Uterus (tissue), 4 donors: ENCODE data around the gene KRT1. TPM values are rescaled to one million over a fixed set of nuclear protein-coding genes. Genes with fewer than 3 reads are reported as not detected.

Experiments used
- DNase-seq, 2 donors: peaks; one replicate each; pipeline ENCODE4 v3.0.0-alpha.2; 2019 to 2020
- H3K27ac ChIP-seq, 2 donors: fragments of 200-600 bp; sonication (generic); 1 replicate in 1 of 2; 2 replicates in 1 of 2; pipeline ENCODE4 v1.5.1; 2016 to 2018
- H3K27me3 ChIP-seq, 2 donors: fragments of 200-600 bp; sonication (generic); one replicate each; pipeline ENCODE4 v1.5.1; 2018 to 2019; ENCODE audit warnings: control low read depth in 1 of 2
- H3K36me3 ChIP-seq, 2 donors: fragments of 200-600 bp; sonication (generic); one replicate each; pipeline ENCODE4 v1.5.1; 2019; ENCODE audit warnings: control low read depth in 1 of 2
- H3K4me1 ChIP-seq, 2 donors: fragments of 200-600 bp; sonication (generic); one replicate each; pipeline ENCODE4 v1.5.1; 2018 to 2019; ENCODE audit warnings: control low read depth in 1 of 2
- H3K4me3 ChIP-seq, 2 donors: fragments of 200-600 bp; sonication (generic); 1 replicate in 1 of 2; 2 replicates in 1 of 2; pipeline ENCODE4 v1.5.1; 2018 to 2019; ENCODE audit warnings: mild to moderate bottlenecking in 1 of 2
- H3K9me3 ChIP-seq, 2 donors: fragments of 200-600 bp; sonication (generic); one replicate each; pipeline ENCODE4 v1.5.1; 2019; ENCODE audit warnings: control low read depth in 1 of 2
- CTCF ChIP-seq, 4 experiments: fragments of 200-600 bp in 2 of 4; fragments of 450-650 bp in 2 of 4; sonication (generic) in 2 of 4; IDR thresholded peaks; one replicate each; pipeline ENCODE4 v1.5.1; 2016 to 2019; ENCODE audit warnings: antibody characterized with exemption in 4 of 4, mild to moderate bottlenecking in 2 of 4, moderate library complexity in 1 of 4
- POLR2A ChIP-seq, 2 donors: fragments of 450-650 bp; IDR thresholded peaks; one replicate each; pipeline ENCODE4 v1.6.1; 2016; ENCODE audit warnings: antibody characterized with exemption in 2 of 2, mild to moderate bottlenecking in 1 of 2, moderate library complexity in 1 of 2
- intact Hi-C: fragments of 100-400 bp; cut with DNase I; formaldehyde crosslinking; loops from one replicate; pipeline ENCODE4 v1.15.1; 2023; ENCODE audit warnings: low total_unique reads
- total RNA-seq, 4 donors: library from RNA; depleted of rRNA in 3 of 4; stranded (reverse); fragments of >200 nt in 3 of 4; gene quantifications; one replicate each; pipeline versions ENCODE4 v1.1.0 to v1.2.4, GENCODE V29; 2014 to 2023
- donor health status: DM: yes; HTN: yes; CAD: no.

The KRT1 gene
- total RNA-seq, 4 donors from 2014 or later: 0.88 to 1.5 TPM; not detected in 2

GRCh38 chr12:52655251-52655650 is 25.0 kb downstream of the KRT1 start:
- no peaks in the 10 kb centered on the region for H3K36me3 ChIP-seq
- no peaks in the 10 kb centered on the region for H3K4me1 ChIP-seq
- no peaks in the 10 kb centered on the region for H3K27me3 ChIP-seq
- H3K9me3 ChIP-seq: no peaks in the 10 kb centered on the region
- no peak overlapping the region for H3K4me3 ChIP-seq
- intact Hi-C loops: no loop called here
- no peak overlapping the region for H3K27ac ChIP-seq
- TF ChIP-seq CTCF (IDR thresholded peaks at IDR 0.05) (no peak), POLR2A (IDR thresholded peaks at IDR 0.05) (no peak)
- no peak for DNase-seq

GRCh38 chr12:52651726-52652261 is 28.4 kb downstream of the KRT1 start, which contains the start of gene KRT2:
TSS of gene KRT2 (minus strand) at chr12:52652211. CDS start at chr12:52652142, 69 bp downstream.
- intact Hi-C loops: no loop called here
- no peak for TF ChIP-seq CTCF (IDR thresholded peaks at IDR 0.05)
- no peak for TF ChIP-seq POLR2A (IDR thresholded peaks at IDR 0.05)
- peak within 1 kb of the TSS in 1 of 2 donors; percentile 4 for H3K4me3 ChIP-seq
- H3K27ac ChIP-seq: no peak within 1 kb of the TSS
- no peak for DNase-seq
- H3K9me3 ChIP-seq: no peaks in the 10 kb centered on the region
- no peaks in the 10 kb centered on the region for H3K27me3 ChIP-seq
- no peaks in the 10 kb centered on the region for H3K36me3 ChIP-seq
- H3K4me1 ChIP-seq: no peaks in the 10 kb centered on the region

GRCh38 chr12:52650520-52651081 is 29.6 kb downstream of the KRT1 start:
- H3K4me3 ChIP-seq: peak overlapping the region in 1 of 2 donors; percentile 4
- DNase-seq: peak; percentile 27 to 45
- no peaks in the 10 kb centered on the region for H3K27me3 ChIP-seq
- intact Hi-C loops: no loop called here
- H3K36me3 ChIP-seq: no peaks in the 10 kb centered on the region
- TF ChIP-seq CTCF (IDR thresholded peaks at IDR 0.05) (no peak), POLR2A (IDR thresholded peaks at IDR 0.05) (no peak)
- H3K27ac ChIP-seq: peak overlapping the region; percentile 20 to 46
- no peaks in the 10 kb centered on the region for H3K9me3 ChIP-seq
- H3K4me1 ChIP-seq: no peaks in the 10 kb centered on the region

- TF ChIP-seq CTCF (IDR thresholded peaks at IDR 0.05) (no peak), POLR2A (IDR thresholded peaks at IDR 0.05) (no peak)
- intact Hi-C loops: no loop called here
These were observed 31.1 kb downstream of the KRT1 start for GRCh38 chr12:52649066-52649465.

GRCh38 chr12:52648012-52648550 is 32.1 kb downstream of the KRT1 start:
- Histone ChIP-seq H3K27me3 (no peaks in the 10 kb centered on the region), H3K4me3 (no peak overlapping the region), H3K4me1 (no peaks in the 10 kb centered on the region), H3K36me3 (no peaks in the 10 kb centered on the region), H3K27ac (no peak overlapping the region), H3K9me3 (no peaks in the 10 kb centered on the region)
- no peak for DNase-seq
- intact Hi-C loops: no loop called here
- no peak for TF ChIP-seq POLR2A (IDR thresholded peaks at IDR 0.05)
- no peak for TF ChIP-seq CTCF (IDR thresholded peaks at IDR 0.05)

More at GRCh38 chr12:52649066-52649465, 31.1 kb downstream of the KRT1 start:
- no peak for DNase-seq
- Histone ChIP-seq H3K4me3 (no peak overlapping the region), H3K27me3 (no peaks in the 10 kb centered on the region), H3K9me3 (no peaks in the 10 kb centered on the region), H3K4me1 (no peaks in the 10 kb centered on the region), H3K27ac (no peak overlapping the region), H3K36me3 (no peaks in the 10 kb centered on the region)
